HEK293T (cell line): Measurements from ENCODE around the gene ASIC3.

Experiments
- ARNT ChIP-seq: fragments of 450-650 bp; IDR thresholded peaks from 2 replicates; pipeline ENCODE4 v1.6.1; 2017; ENCODE audit warnings: mild to moderate bottlenecking
- BHLHE40 ChIP-seq: fragments of 450-650 bp; IDR thresholded peaks from 2 replicates; pipeline ENCODE4 v1.6.1; 2016; ENCODE audit warnings: mild to moderate bottlenecking, moderate library complexity, borderline replicate concordance
- ELF4 ChIP-seq: fragments of 450-650 bp; IDR thresholded peaks from 2 replicates; pipeline ENCODE4 v1.6.1; 2017; ENCODE audit warnings: antibody characterized with exemption
- FOXA1 ChIP-seq: fragments of 450-650 bp; IDR thresholded peaks from 2 replicates; pipeline ENCODE4 v1.6.1; 2016; ENCODE audit warnings: mild to moderate bottlenecking
- FOXK2 ChIP-seq: fragments of 450-650 bp; IDR thresholded peaks from 2 replicates; pipeline ENCODE4 v1.6.1; 2016; ENCODE audit warnings: mild to moderate bottlenecking
- FOXM1 ChIP-seq: fragments of 450-650 bp; IDR thresholded peaks from 2 replicates; pipeline ENCODE4 v1.6.1; 2017; ENCODE audit warnings: mild to moderate bottlenecking, borderline replicate concordance
- HDGF ChIP-seq: fragments of 450-650 bp; IDR thresholded peaks from 2 replicates; pipeline ENCODE4 v1.6.1; 2017; ENCODE audit warnings: antibody characterized with exemption, borderline replicate concordance
- LEF1 ChIP-seq: fragments of 450-650 bp; IDR thresholded peaks from 2 replicates; pipeline ENCODE4 v1.6.1; 2017; ENCODE audit warnings: mild to moderate bottlenecking, borderline replicate concordance
- NFRKB ChIP-seq: fragments of 450-650 bp; IDR thresholded peaks from 2 replicates; pipeline ENCODE4 v1.6.1; 2016; ENCODE audit warnings: mild to moderate bottlenecking, moderate library complexity
- PKNOX1 ChIP-seq: fragments of 450-650 bp; IDR thresholded peaks from 2 replicates; pipeline ENCODE4 v1.6.1; 2016
- SP1 ChIP-seq: fragments of 450-650 bp; IDR thresholded peaks from 2 replicates; pipeline ENCODE4 v1.6.1; 2017
- SUZ12 ChIP-seq: fragments of 450-650 bp; IDR thresholded peaks from 2 replicates; pipeline ENCODE4 v1.6.1; 2016; ENCODE audit warnings: mild to moderate bottlenecking
- ZNF384 ChIP-seq: fragments of 450-650 bp; IDR thresholded peaks from 2 replicates; pipeline ENCODE4 v1.6.1; 2016

GRCh38 chr7:151020231-151020630 is 28.1 kb upstream of the ASIC3 start:
- no peak for TF ChIP-seq BHLHE40
- no peak for TF ChIP-seq NFRKB
- no peak for TF ChIP-seq LEF1
- TF ChIP-seq FOXA1: no peak
- no peak for TF ChIP-seq ARNT
- no peak for TF ChIP-seq SP1
- no peak for TF ChIP-seq FOXM1
- no peak for TF ChIP-seq PKNOX1
- TF ChIP-seq HDGF: no peak
- no peak for TF ChIP-seq SUZ12
- no peak for TF ChIP-seq ZNF384
- no peak for TF ChIP-seq ELF4
- TF ChIP-seq FOXK2: no peak
